Endothelial cell of umbilical vein (primary cell): Measurements from ENCODE around the gene PPFIA1. TPM values are rescaled to one million over a fixed set of nuclear protein-coding genes. Genes with fewer than 3 reads are reported as not detected.

ENCODE experiments used
- BruUV-seq: library from RNA; stranded (reverse); fragments of 400-500 nt; replicated peaks from 2 replicates; lab custom pipeline; 2021; lab: Mats Ljungman, UMichigan
- CTCF ChIA-PET: fragments of 300-600, 350-600 bp; sonication (Branson Sonifier 250); formaldehyde crosslinking; loops from one replicate; lab custom pipeline; 2021; ENCODE audit warnings: antibody characterized with exemption, inconsistent platforms; lab: Charles Lee
- POLR2A ChIA-PET: fragments of 300-600, 350-600 bp; sonication (Branson Sonifier 250); formaldehyde crosslinking; loops from one replicate; lab custom pipeline; 2021; ENCODE audit warnings: antibody characterized with exemption, inconsistent platforms; lab: Charles Lee
- DNase-seq: peaks from one replicate; pipeline ENCODE4 v3.0.0-alpha.2; 2011; ENCODE audit warnings: low read depth, low spot score
- FAIRE-seq: peaks from 2 replicates; lab custom pipeline; 2011; peaks lifted over from hg19 to GRCh38; lab: Jason Lieb, UNC
- H2AFZ ChIP-seq: 2 replicates; pipeline ENCODE4 v1.6.0; 2012; ENCODE audit warnings: low read depth, low read length, control low read depth, inconsistent platforms
- H3K27ac ChIP-seq: 2 replicates; pipeline ENCODE4 v1.5.1; 2011; ENCODE audit warnings: low read depth, mild to moderate bottlenecking, control low read depth, low read length, moderate library complexity; ENCODE audit not compliant: insufficient read depth
- H3K27me3 ChIP-seq, 2 experiments: 2 replicates each; pipeline versions ENCODE4 v1.6.0 to v1.6.1; 2011; ENCODE audit warnings: low read length in 2 of 2, mixed read lengths in 1 of 2; ENCODE audit not compliant: control insufficient read depth in 2 of 2, insufficient read depth in 2 of 2
- H3K36me3 ChIP-seq, 2 experiments: 2 replicates in 1 of 2; 3 replicates in 1 of 2; pipeline ENCODE4 v1.5.1; 2011; ENCODE audit warnings: low read length in 2 of 2, mild to moderate bottlenecking in 1 of 2, moderate library complexity in 1 of 2; ENCODE audit not compliant: control insufficient read depth in 2 of 2, insufficient read depth in 2 of 2; ENCODE audit errors: extremely low read depth in 1 of 2
- H3K4me1 ChIP-seq: 3 replicates; pipeline ENCODE4 v1.5.1; 2011; ENCODE audit warnings: mild to moderate bottlenecking, low read length; ENCODE audit not compliant: control insufficient read depth, insufficient read depth; ENCODE audit errors: extremely low read depth
- H3K4me2 ChIP-seq: 2 replicates; pipeline ENCODE4 v1.6.1; 2011; ENCODE audit warnings: low read length, control low read depth, mixed read lengths; ENCODE audit not compliant: insufficient read depth
- H3K4me3 ChIP-seq, 3 experiments: fragments of 200-600 bp in 1 of 3; sonication (generic), shearing (Covaris generic) in 1 of 3; replicated peaks in 1 of 3; 2 replicates each; pipeline ENCODE4 v1.5.1; 2011 to 2016; ENCODE audit warnings: control low read depth in 3 of 3, low read length in 3 of 3, mild to moderate bottlenecking in 2 of 3, inconsistent platforms in 1 of 3, low read depth in 1 of 3, moderate library complexity in 1 of 3; ENCODE audit not compliant: insufficient read depth in 1 of 3
- H3K79me2 ChIP-seq: 2 replicates; pipeline ENCODE4 v1.6.0; 2012; ENCODE audit warnings: low read length, inconsistent platforms; ENCODE audit not compliant: control insufficient read depth, insufficient read depth
- H3K9ac ChIP-seq: replicated peaks from 2 replicates; pipeline ENCODE3; 2011; ENCODE audit warnings: low read length, control low read depth; ENCODE audit not compliant: insufficient read depth; ENCODE audit errors: extremely low read depth
- H3K9me1 ChIP-seq: replicated peaks from 3 replicates; pipeline ENCODE4 v1.6.0; 2011; ENCODE audit warnings: mild to moderate bottlenecking, low read length; ENCODE audit not compliant: control insufficient read depth, insufficient read depth; ENCODE audit errors: extremely low read depth
- H3K9me3 ChIP-seq: replicated peaks from 2 replicates; pipeline ENCODE4 v1.5.1; 2012; ENCODE audit warnings: low read length, inconsistent platforms; ENCODE audit not compliant: control insufficient read depth, insufficient read depth
- H4K20me1 ChIP-seq: replicated peaks from 2 replicates; pipeline ENCODE3; 2011; ENCODE audit warnings: mild to moderate bottlenecking, low read length; ENCODE audit not compliant: control insufficient read depth, insufficient read depth; ENCODE audit errors: extremely low read depth
- EZH2 ChIP-seq: IDR thresholded peaks from 2 replicates; pipeline ENCODE4 v1.6.1; 2012; ENCODE audit warnings: borderline replicate concordance, low read depth, mild to moderate bottlenecking, moderate library complexity, low read length, inconsistent platforms; ENCODE audit not compliant: severe bottlenecking
- FOS ChIP-seq: IDR thresholded peaks from 2 replicates; pipeline ENCODE4 v1.6.1; 2011; ENCODE audit warnings: mild to moderate bottlenecking, low read length, moderate library complexity, borderline replicate concordance; ENCODE audit not compliant: insufficient read depth
- JUN ChIP-seq: IDR thresholded peaks from 2 replicates; pipeline ENCODE4 v1.6.1; 2011; ENCODE audit warnings: borderline replicate concordance, low read depth; ENCODE audit not compliant: insufficient read length, insufficient read depth
- POLR2AphosphoS5 ChIP-seq: IDR thresholded peaks from 2 replicates; pipeline ENCODE4 v1.6.1; 2012; ENCODE audit warnings: low read depth, mild to moderate bottlenecking, control low read depth, low read length, moderate library complexity; ENCODE audit not compliant: insufficient read depth
- dilution Hi-C: fragments of 300-500 bp; cut with MboI; formaldehyde crosslinking; loops from one replicate; pipeline ENCODE4 v1.15.0; 2019; ENCODE audit warnings: low sequenced_read_pairs; ENCODE audit not compliant: extremely low pct_ligation_motif_present
- intact Hi-C: fragments of 100-400 bp; cut with micrococcal nuclease; formaldehyde crosslinking; loops from one replicate; pipeline ENCODE4 v1.10.0; 2022
- polyA plus RNA-seq, 4 experiments: library from polyadenylated mRNA; depleted of rRNA in 3 of 4; stranded (reverse) in 3 of 4; unstranded in 1 of 4; fragments of >200 nt; gene quantifications; 2 replicates each; pipeline versions ENCODE4 v1.2.1 to v1.2.3, GENCODE V29; 2011 to 2012; ENCODE audit warnings: missing spikeins in 1 of 4
- total RNA-seq: library from RNA; stranded (reverse); gene quantifications from 2 replicates; pipeline ENCODE4 v1.2.3, GENCODE V29; 2021
- TF ChIP-seq, protein P1 (sequence below): IDR thresholded peaks from 2 replicates; pipeline ENCODE4 v1.6.1; 2011; ENCODE audit not compliant: insufficient read depth, insufficient read length

The PPFIA1 gene
- total and polyA plus RNA-seq, 2 donors (not counting 3 experiments of a cell fraction or from before 2014, with no cell fraction given) = 44.3 to 60.9 TPM

DNA sequence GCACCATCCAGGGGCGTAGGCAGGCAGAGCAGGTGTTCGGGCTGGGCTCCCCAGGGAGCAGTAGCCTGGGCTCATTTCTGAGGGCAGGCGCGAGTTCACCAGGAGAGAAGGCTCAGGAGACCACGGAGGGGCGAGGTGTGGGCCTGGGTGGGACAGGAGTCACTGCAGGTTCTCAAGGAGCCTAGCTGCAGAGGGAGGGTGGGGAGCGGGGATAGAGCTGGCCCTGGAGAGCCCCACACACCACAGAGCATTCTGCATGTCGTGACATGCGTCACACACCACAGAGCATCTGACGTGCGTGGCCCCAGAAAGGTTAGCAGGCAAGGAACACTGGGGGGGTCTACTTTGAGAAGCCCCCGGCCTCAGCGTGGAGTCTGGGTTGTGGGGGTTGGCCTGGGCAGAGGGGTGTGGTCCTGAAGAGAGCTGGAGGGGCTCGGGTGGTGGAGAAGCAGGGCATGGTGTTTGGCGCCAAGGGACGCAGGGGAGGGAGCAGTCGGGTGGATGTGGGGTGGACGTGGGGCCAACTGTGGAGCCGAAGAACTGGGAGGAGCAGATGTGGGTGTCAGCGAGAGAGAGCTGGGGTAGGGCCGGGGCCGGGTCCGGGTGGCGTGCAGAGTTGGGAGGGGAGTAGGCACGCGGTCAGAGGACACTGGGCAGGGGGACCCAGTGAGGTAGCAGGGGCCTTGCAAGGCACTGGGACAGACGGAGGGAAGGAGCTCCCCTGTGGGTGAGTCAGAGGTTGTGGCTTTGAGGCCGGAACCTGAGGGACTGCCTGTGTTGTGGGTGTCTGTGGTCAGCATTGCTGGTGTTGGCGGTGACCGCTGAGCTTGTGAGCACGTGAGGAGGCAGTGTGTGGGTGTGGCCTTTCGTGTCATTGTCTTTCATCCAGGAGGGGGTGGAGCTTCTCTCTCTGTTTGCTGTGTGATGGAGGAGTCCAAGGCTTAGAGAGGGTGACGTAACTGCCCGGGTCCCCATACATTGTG, 153.3 kb downstream of the PPFIA1 start:
- CTCF ChIA-PET = no interaction called here
- dilution Hi-C loops = no loop called here

DNA sequence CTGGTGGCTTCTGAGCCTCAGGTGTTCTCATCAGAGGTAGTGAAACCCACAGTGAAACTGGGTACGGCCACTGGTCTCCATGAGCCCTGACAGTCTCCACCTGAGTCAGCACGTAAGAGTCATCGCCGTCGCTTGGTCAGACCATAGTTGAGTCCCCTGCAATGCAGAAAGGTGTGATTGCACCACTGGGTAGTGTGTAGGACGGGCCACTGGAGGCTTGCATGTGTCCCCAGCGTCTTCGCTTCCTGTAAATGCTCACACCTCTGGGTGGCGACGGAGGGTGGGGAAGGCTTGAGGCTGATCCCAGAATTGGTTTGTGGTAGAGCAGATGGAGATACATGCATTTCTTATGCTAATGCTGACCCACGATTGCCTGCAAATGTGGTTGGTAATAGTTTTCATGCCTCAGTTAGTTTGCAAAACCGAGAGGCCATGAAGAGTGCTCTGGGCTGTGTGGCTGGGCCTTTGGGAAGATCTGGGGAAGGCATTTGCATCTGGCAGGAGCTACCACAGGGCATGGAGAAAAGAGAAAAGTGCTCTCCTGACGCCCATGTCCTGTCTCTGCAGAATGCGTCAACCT, 154.4 kb downstream of the PPFIA1 start:
- Histone ChIP-seq H3K4me1 (peaks cover 6% of the 10 kb centered on the region), H3K79me2 (peaks cover 11% of the 10 kb centered on the region), H3K9ac (no peak overlapping the region), H3K9me1 (no peaks in the 10 kb centered on the region), H3K27ac (no peak overlapping the region), H3K9me3 (no peaks in the 10 kb centered on the region), H3K4me3 (no peak overlapping the region), H3K27me3 (no peaks in the 10 kb centered on the region), H3K36me3 (peaks cover 38 to 62% of the 10 kb centered on the region in 2 experiments), H2AFZ (no peak overlapping the region), H4K20me1 (peaks cover 3% of the 10 kb centered on the region), H3K4me2 (no peak overlapping the region)
- no peak for FAIRE-seq
- dilution Hi-C loops = no loop called here
- intact Hi-C loops = no loop called here
- no TSS peak for BruUV-seq
- DNase-seq = no peak
- ChIA-PET CTCF (no interaction called here), POLR2A (no interaction called here)
- no peak for TF ChIP-seq EZH2

More for the DNA sequence above, 153.3 kb downstream of the PPFIA1 start:
- Histone ChIP-seq H3K4me1 (peaks cover 10% of the 10 kb centered on the region), H2AFZ (no peak overlapping the region), H3K9me1 (no peaks in the 10 kb centered on the region), H3K27ac (no peak overlapping the region), H3K36me3 (peaks cover 36 to 56% of the 10 kb centered on the region in 2 experiments), H3K9ac (no peak overlapping the region), H4K20me1 (peaks cover 3% of the 10 kb centered on the region), H3K4me2 (no peak overlapping the region), H3K27me3 (no peaks in the 10 kb centered on the region), H3K4me3 (no peak overlapping the region), H3K9me3 (no peaks in the 10 kb centered on the region), H3K79me2 (peaks cover 11% of the 10 kb centered on the region)
- intact Hi-C loops = no loop called here
- no TSS peak for BruUV-seq
- FAIRE-seq (no peak), DNase-seq (no peak)
- TF ChIP-seq, protein P1, sequence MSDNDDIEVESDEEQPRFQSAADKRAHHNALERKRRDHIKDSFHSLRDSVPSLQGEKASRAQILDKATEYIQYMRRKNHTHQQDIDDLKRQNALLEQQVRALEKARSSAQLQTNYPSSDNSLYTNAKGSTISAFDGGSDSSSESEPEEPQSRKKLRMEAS = no peak
- TF ChIP-seq FOS (no peak), EZH2 (no peak), POLR2AphosphoS5 (no peak), JUN (no peak)
- POLR2A ChIA-PET = no interaction called here
